GM21367 (cell line): ENCODE results near the gene HFM1.
"Not testable (repeated sequence)": the region's sequence is repeated elsewhere in the genome, so short reads cannot be mapped to it uniquely, and the experiment has no call there.

Experiments
- ATAC-seq: cut with Tn5 transposase; IDR thresholded peaks from one replicate; pipeline ENCODE4 v1.9.1; 2021; ENCODE audit not compliant: unreplicated experiment

Gene HFM1, protein sequence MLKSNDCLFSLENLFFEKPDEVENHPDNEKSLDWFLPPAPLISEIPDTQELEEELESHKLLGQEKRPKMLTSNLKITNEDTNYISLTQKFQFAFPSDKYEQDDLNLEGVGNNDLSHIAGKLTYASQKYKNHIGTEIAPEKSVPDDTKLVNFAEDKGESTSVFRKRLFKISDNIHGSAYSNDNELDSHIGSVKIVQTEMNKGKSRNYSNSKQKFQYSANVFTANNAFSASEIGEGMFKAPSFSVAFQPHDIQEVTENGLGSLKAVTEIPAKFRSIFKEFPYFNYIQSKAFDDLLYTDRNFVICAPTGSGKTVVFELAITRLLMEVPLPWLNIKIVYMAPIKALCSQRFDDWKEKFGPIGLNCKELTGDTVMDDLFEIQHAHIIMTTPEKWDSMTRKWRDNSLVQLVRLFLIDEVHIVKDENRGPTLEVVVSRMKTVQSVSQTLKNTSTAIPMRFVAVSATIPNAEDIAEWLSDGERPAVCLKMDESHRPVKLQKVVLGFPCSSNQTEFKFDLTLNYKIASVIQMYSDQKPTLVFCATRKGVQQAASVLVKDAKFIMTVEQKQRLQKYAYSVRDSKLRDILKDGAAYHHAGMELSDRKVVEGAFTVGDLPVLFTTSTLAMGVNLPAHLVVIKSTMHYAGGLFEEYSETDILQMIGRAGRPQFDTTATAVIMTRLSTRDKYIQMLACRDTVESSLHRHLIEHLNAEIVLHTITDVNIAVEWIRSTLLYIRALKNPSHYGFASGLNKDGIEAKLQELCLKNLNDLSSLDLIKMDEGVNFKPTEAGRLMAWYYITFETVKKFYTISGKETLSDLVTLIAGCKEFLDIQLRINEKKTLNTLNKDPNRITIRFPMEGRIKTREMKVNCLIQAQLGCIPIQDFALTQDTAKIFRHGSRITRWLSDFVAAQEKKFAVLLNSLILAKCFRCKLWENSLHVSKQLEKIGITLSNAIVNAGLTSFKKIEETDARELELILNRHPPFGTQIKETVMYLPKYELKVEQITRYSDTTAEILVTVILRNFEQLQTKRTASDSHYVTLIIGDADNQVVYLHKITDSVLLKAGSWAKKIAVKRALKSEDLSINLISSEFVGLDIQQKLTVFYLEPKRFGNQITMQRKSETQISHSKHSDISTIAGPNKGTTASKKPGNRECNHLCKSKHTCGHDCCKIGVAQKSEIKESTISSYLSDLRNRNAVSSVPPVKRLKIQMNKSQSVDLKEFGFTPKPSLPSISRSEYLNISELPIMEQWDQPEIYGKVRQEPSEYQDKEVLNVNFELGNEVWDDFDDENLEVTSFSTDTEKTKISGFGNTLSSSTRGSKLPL (N-terminal part only)

GRCh38 chr1:91404151-91405012 is at the start of gene HFM1:
HFM1 (minus strand) TSS chr1:91404837; CDS start chr1:91401082, 3,755 bp downstream.
- ATAC-seq = peak; percentile 97

GRCh38 chr1:91454136-91454535 is 49.5 kb upstream of the HFM1 start:
- no peak for ATAC-seq

- ATAC-seq = no peak
These were observed 45.6 kb upstream of the HFM1 start for GRCh38 chr1:91450260-91450659.

GRCh38 chr1:91447782-91448181 is 43.1 kb upstream of the HFM1 start:
- not testable (repeated sequence) for ATAC-seq

GRCh38 chr1:91441980-91442379 is 37.3 kb upstream of the HFM1 start:
- ATAC-seq = not testable (repeated sequence)

DNA sequence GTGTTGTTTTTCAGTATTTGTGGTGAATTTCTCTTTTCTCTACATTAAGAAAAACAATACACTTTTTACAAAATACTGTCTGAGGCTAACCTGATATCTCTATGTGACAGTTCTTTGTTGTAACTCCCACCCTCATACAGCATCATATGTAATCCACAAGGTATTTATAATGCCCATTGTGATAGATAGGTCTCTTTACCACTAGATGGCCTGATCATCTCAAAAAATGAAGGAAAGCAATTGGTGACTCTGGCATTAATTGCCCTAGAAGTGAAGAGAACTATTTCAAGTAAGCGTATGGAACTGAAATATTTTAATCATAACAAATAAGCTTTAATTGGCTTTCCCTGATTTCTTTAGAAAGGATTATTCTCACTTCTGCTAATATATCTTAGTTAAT is 36.2 kb upstream of the HFM1 start:
- ATAC-seq = no peak

DNA sequence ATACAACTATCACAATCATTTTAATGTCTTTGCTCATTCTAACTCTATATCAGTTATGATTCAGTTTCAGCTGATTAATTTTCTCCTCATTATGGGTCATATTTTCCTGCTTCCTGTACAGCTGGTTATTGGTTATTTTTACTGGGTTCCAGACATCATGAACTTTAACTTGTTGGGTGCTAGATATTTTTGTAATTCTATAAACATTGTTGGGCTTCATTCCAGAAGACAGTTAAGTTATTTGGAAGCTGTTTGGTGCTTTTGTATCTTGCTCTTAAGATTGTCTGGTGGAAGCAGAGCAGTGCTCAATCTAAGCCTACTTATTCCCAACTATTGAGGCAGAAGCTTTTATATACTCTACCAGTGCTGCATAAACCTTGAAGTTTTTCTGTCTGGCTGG is 34.4 kb upstream of the HFM1 start:
- ATAC-seq = no peak

DNA sequence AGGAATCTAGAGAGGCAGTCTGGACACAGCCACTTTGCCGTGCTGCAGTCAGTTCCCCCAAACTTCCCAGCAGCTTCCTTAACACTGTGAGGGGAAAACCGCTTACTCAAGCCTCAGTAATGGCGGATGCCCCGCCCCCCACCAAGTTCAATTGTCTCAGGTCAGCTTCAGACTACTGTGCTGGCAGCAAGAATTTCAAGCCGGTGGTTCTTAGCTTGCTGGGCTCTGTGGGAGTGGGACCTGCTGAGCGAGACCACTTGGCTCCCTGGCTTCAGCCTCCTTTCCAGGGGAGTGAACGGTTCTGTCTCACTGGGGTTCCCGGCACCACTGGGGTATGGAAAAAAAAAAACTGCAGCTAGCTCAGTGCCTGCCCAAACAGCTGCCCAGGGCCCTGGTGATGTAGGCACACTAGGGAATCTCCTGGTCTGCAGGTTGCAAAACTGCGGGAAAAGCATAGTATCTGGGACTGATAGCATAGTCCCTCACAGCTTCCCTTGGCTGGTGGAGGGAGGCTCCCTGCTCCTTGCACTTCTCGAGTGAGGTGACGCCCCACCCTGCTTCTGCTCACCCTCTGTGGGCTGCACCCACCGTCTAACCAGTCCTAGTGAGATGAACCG is 23.7 kb upstream of the HFM1 start:
- ATAC-seq = no peak

DNA sequence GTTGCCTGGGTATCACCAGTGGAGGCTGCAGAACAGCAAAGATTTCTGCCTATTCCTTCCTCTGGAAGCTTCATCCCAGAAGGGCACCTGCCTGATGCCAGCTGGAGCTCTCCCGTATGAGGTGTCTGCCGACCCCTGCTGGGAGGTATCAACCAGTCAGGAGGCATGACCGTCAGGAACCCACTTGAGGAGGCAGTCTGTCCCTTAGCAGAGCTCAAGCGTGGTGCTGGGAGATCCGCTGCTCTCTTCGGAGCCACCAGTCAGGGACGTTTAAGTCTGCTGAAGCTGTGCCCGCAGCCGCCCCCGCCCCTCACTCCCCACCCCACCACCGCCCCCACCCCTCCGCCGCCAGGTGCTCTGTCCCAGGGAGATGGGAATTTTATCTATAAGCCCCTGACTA is 23.1 kb upstream of the HFM1 start:
- no peak for ATAC-seq

GRCh38 chr1:91422523-91422922 is 17.9 kb upstream of the HFM1 start:
- ATAC-seq = not testable (repeated sequence)

DNA sequence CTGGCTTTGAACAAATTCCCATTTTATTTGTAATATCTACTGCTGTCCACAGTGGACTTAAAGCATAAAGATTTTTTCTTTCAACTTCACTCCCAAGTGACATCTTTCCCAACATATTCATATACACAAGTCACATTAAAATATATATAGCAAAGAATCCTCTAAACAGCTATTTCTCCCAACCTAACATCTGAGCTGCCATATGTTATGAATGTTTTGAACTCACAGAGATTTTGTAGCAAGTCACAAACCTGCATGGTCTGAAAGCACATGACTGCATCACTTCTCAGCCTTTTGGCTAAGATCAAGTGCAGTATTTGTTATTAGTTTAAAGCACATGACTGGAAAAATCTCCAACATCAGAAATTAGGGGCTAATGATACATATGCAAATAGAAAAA is 7.7 kb upstream of the HFM1 start:
- no peak for ATAC-seq

DNA sequence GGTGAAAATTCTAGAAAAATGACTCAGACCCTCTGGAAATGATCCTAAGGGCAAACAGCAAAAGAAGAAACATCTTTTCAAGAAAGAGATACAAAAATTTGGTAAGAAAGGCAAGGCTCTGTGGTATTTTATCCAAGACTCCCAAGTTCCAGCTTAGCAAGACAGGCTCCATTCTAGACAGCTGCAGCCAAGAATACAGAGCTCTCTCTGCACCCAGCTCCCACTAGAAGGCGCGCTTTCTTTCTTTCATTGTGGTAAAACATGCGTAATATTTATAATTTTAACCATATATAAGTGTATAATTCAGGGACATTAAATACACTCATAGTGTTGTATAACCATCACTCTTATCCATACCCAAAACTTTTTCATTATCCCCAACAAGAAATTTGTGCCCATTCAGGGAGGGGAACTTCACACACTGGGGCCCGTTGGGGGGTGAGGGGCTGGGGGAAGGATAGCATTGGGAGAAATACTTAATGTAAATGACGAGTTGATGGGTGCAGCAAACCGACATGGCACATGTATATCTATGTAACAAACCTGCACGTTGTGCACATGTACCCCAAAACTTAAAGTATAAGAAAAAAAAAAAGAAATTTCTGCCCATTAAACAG is 2.2 kb upstream of the HFM1 start:
- no peak for ATAC-seq

- no peak for ATAC-seq
These were observed 2.6 kb downstream of the HFM1 start for GRCh38 chr1:91402023-91402422.

DNA sequence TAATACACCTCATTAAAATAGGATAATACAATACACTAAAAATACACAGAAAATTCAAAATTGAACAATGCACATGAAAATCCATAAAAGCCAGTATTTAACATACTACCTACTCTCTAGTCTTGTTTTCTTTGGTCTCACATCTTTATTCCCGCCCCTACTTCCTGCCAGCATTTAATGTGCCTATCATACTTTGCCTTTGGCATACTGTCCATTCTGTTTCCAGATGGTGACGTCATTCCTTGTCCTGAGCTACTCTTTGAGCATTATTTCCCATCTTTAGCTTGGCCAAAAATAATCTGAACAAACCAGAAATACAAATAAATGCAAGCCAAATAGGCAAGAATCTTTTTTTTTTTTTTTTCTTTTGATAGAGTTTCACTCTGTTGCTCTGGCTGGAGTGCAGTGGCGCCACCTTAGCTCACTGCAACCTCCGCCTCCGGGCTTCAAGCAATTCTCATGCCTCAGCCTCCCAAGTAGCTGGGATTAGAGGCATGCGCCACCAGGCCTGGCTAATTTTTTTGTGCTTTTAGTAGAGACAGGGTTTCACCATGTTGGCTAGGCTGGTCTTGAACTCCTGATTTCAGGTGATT is 4.4 kb downstream of the HFM1 start:
- ATAC-seq = no peak

GRCh38 chr1:91398291-91398690 is 6.3 kb downstream of the HFM1 start:
- no peak for ATAC-seq

DNA sequence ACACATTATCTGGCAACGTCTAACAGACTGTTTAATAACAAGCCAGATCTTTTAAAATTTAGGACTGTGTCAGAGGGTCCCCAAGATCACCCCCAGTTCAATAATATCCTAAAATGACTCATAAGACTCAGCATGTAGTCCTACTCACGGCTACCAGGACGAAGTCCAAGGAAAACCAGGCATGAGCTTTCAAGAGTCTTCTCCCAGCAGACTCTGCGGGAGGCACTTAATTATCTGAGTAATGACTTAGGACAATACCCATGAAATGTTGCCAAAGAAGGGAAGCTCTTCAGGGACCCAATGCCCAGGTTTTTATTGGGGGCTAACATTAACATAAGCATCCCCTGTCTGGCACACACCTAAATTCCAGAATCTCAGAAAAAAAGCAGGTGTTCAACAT is 7.0 kb downstream of the HFM1 start:
- ATAC-seq = no peak

- ATAC-seq = no peak
These were observed 11.6 kb downstream of the HFM1 start for GRCh38 chr1:91393042-91393441.

DNA sequence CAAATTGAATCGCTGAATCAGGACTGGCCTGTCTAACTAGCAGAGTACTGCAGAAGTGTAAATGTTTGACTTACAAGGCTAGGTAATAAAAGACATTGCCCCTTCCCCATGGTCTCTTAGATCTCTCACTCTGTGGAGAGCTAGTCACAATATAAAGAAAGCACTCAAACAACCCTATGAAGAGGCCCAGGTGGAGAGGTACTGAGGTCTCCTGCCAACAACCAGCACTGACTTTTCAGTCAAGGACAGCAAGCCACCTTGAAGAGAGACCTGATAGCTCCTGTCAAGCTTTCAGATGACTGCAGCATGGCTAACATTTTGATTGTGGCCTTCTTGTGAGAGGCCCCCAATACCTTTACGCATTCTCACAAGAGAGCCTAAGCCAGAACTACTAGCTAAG is 18.5 kb downstream of the HFM1 start:
- no peak for ATAC-seq

DNA sequence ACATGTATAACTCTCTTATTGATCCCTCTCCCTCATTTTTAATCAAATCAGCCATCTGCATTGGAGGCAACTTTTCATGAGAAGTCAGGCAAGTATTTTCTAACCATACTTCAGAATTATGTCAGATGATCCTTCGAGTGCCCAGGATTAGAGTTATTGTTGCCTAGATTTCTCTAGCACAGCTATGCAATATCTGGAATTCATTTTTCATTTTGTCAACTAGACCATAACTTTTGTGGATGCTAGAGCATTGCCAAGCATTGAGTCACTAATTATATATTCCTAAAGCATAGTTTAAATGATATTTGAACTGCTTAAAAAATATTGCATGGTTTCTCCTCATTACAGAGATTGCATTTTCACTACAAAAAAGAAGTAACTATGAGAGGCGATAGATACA is 21.2 kb downstream of the HFM1 start:
- no peak for ATAC-seq
